Measurements from ENCODE around the gene GJA9. TPM values are rescaled to one million over a fixed set of nuclear protein-coding genes. Genes with fewer than 3 reads are reported as not detected.
"Not testable (repeated sequence)": the region's sequence is repeated elsewhere in the genome, so short reads cannot be mapped to it uniquely, and the experiment has no call there.

GJA9 gene
- total RNA-seq, 1 donor from 2014 or later, result not detected

DNA sequence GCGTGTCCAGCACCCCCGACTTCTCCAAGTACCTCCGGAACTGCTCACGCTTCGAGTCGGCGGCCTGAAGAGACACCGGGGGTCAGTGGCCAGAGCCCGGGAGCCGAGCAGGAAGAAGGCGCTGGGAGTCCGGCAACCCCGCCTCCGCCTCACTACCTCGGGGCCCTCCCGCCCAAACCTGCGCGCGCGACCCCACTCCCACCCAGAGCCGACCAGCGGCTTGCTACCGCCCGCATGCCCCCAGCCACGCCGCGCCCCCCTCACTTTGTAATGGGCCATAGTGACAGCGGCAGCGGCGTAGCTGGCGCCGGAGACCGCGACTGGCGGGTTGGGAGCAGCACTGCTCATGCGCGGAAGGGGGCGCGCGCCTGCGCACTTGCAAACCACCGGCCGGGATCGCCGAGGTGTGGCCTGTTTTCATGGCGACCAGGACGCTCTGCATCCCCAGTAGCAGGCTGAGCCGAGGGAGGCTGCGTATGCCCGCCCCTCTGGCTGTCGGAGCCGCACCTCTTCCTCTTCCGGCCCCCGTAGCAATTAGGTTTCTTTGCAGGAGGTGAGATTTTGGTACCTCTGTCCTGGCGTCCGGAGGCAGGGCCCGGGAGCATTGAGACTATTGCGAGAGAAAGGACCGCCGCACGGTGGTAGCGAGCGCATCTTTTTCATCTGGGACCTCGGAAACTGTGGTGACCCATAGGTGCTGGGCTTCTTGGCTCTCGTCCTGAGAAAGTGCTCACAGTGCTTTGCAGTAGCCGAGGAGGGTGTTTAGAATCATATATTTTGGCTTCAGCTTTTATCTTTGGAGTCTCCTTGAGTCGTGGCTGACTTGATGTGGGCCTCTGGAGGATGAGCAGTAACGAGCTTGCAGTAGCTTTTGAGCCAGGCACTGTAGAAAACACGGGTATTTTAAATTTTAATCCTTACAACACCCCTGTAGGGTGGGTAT is 8.1 kb downstream of the GJA9 start, which contains the start of gene MYCBP:
TSS of gene MYCBP (minus strand) at position 322 of the 943 bp plus-strand sequence. CDS start at position 279, 43 bp downstream.
- peak; percentile 95 for DNase-seq

DNA sequence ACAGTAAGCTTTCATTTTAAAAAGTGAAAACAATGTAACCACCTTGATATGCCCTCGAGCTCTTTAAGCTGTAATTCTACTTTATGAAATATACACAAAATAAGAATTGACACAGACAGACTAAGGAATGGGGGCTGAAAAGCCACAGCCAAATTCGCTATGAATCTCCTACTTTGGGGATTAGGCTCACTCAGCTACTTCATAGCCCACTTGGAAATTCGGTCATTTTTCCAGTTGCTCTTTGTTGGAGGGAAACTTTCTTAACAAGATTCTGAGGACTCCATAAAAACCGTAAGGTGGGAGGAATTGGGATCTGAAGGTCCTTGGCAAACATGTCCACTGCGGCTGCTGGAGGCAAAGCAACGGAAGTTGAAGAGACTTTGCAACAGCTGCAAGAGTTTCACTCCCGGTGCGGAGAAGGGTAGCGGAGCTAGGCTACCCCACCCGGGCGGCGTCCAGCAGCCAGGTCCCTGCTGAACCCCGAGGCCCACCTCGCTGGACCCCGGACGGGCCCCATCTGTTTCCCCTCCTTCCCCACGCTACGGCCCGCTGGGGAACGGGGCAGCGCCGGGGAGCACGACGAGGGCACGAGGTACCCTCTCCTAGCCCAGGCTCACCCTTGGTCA is 8.9 kb downstream of the GJA9 start:
- DNase-seq, result no peak

DNA sequence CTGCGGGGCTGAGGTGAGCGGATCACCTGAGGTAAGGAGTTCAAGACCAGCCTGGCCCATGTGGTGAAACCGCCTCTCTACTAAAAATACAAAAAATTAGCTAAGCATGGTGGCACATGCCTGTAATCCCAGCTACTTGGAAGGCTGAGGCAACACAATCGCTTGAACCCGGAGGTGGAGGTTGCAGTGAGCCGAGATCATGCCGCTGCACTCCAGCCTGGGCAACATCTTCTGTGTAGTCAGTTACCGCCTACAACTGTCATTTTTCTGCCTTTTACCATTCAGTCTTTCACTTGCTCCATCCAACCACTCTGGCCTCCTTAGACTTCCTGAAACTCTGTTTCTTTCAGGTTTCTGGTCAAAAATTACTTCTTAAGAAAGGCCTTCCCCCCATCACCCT is 10.4 kb downstream of the GJA9 start:
- no peak for DNase-seq

DNA sequence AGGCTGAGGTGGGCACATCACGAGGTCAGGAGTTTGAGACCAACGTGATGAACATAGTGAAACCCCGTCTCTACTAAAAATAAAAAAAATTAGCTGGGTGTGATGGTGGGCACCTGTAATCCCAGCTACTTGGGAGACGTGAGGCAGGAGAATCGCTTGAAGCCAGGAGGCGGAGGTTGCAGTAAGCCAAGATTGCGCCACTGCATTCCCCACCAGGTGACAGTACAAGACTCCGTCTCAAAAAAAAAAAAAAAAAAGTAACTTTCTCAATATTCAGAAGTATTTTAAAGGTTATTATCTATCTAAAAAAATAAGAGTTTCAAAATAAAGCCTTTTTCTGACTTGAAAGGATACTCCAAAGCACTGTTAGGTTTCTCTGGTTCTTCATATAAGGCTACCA is 14.2 kb downstream of the GJA9 start:
- DNase-seq, result no peak

- DNase-seq, result no peak
These were observed 16.2 kb downstream of the GJA9 start for GRCh38 chr1:38865112-38865715.

DNA sequence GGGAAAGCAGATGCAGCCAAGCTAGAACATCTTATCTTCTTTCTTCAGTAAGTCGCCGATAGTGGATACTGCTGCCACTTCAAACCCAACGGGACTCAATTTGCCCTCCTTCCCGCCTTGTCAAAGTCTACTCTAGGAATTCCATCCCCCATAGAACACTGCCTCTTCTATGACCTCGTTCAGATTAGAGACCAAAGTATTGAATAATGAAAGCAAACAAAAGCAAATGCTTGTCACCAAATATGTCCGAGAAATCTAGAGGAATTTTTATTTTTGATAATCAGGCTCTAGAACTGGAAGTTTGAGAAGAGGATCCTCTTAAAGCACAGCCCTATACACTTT is 21.0 kb downstream of the GJA9 start:
- no peak for DNase-seq

GRCh38 chr1:38859561-38860453 is 21.6 kb downstream of the GJA9 start, which contains the start of gene RRAGC:
Gene RRAGC, minus strand, starts transcription at chr1:38859772. Its CDS starts 126 bp downstream, at chr1:38859646.
- peak; percentile 95 for DNase-seq

GRCh38 chr1:38858833-38859560 is 22.4 kb downstream of the GJA9 start:
- DNase-seq, result no peak

DNA sequence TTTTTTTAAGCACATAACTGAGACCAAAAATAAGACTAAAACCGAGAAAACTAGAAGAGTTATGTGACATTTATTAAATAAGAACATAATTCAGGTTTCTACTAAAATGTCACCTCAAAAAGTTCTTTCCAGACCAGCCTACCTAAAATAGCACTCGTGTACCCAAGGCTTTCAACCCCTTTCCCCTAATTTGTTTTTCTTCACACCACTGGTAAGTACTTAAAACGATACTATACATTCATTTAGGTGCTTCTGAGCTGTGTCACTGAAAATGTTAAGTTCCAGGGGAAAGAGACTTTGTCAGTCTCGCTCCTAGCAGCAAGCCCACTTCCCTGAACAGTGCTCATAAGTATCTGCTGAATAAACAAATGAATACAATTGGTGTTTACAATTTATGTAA is 28.6 kb downstream of the GJA9 start:
- no peak for DNase-seq

DNA sequence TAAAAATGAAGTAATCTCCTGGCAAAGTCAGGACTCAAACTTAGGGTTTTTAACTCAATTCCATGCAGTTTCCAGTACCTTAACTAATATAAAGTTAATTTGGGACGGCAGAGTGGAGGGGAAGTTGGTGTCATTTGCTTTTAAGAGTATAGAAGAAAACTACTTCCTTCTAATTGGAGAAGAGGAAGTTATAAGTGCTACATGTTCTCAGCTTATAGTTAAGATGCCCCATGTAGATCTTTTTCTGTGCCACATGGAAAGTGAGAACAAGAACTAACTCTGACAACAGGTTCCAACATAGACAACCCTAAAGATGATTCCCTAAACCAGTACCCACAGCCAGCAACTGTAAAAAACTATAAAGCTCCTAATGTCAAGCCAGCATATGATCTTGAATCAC is 33.3 kb downstream of the GJA9 start:
- no peak for DNase-seq

GRCh38 chr1:38846210-38846609 is 35.2 kb downstream of the GJA9 start:
- no peak for DNase-seq

DNA sequence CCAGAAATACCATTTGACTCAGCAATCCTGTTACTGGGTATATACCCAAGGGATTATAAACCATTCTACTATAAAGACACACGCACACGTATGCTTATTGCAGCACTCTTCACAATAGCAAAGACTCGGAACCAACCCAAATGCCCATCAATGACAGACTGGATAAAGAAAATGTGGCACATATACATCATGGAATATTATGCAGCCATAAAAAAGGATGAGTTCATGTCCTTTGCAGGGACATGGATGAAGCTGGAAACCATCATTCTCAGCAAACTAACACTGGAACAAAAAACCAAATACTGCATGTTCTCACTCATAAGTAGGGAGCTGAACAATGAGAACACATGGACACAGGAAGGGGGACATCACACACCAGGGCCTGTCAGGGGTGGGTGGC is 36.3 kb downstream of the GJA9 start:
- not testable (repeated sequence) for DNase-seq

- DNase-seq, result no peak
These were observed 41.1 kb downstream of the GJA9 start for GRCh38 chr1:38840281-38840680.

DNA sequence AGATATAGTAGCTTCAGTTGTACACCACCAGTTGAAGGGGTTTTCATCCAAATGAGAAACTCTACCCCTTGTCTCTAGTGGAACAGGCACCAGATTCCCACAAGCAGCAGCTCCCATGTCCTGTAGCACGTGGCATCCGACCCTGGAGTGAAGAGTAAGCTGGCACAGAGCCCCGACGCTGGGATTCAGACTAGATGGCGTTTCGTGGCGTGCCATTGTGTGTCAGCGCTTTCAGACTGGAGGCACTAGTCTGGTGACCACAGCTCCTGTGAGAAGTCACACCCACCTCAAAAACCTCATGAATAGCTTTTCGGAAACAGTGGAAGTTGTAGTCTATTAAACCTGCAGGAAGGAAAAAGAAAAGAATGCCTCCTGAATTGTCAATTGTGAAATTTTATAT is 42.0 kb downstream of the GJA9 start:
- no peak for DNase-seq

GRCh38 chr1:38836316-38836715 is 45.1 kb downstream of the GJA9 start:
- not testable (repeated sequence) for DNase-seq

DNA sequence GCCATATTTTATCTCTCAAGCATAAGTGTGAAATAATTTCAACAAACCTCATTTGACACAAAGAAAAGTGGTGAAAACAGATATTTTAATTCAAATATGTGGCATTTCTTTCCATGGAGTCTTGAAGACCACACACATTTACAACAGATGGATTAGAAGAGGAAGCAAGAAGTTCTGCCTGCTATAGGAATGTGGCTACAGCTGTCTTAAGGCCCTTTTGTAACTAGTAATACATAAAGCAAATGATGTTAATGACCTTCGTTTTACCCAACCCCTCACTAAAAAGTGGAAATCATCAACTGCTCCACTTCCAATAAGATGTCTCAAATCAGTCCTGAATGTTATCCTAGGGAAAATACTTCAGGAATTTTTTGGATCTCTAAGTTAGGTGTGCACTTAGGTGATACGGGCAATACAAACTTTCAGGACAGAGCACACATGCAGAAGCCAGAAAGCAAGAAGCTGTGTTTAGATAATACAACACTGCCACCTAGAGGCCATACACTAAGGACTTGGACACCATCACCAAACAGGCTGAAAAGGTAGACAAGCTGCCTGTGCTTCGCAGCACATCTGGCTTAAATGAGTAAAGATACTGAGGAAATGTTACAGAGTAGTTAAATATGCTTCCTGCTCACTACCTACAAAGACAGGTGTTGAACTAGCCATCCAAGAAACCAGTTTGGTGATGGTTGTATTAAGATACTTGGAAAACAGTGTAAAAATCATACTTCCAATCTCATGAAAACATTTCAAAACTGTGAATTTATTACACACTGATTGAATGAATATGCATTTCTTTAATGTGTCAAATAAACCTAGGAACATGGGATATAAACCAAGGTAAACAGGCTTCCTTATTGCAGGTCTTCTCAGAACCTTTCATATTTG is 46.2 kb downstream of the GJA9 start:
- DNase-seq, result peak; percentile 51

DNA sequence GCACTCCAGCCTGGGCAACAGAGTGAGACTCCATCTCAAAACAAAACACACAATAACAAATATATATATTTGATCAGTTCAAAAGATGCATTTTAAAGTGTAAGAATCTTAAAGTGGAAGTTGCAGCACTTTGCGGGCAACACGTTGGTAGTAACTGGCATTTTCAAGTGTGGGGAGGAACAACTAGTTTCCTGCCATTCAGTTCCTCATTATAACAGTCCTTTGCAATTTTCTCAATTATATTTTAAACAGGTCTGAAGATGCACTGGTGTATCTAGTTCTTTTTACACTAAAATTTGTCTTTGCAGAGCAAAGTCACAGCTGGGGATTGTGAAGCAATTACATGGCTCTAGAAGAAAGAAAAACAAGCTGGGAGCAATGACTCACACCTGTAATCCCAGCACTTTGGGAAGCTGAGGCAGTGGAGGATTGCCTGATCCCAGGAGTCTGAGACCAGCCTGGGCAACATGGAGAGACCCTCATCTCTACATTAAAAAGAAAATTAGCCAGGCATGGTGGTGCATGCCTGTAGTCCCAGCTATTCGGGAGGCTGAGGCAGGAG is 47.1 kb downstream of the GJA9 start:
- no peak for DNase-seq

DNA sequence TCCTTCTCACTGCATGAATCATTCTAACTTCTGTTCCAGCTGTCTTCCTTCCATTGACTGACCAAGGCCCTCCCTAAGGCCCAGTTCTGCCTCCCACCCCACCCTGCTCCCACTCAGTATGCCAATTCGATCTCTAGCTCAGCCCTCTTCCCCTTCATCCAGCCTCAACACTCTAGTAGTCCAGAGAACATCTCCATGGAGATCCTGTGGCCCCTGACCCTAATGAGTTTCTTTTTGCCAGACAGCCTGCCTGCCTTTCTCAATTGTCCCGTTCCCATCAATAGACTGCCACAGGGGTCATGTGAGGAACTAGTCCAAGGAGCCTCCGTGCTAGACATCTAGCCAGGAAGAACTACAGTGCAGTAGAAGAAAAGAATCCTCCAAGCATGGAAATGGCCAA is 48.2 kb downstream of the GJA9 start:
- no peak for DNase-seq

DNA sequence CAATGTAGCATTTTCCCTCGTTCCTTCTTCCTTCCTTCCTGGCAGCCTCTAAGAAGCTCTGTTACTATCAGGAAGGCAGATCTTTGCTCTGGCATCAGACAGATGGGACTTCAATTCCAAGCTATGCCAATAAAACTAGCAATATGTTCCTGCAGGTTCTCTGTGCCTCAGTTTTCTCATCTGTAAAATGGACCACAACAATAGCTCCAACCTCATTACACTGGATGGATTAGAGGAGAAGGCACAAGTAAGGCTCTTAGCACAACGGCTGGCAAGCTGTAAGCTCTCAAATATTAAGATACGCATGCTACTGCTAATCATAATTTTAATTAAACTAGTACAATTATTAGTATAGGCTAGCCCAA is 49.0 kb downstream of the GJA9 start:
- DNase-seq, result no peak

All from skin of body (tissue), 2 donors.